HepG2 (cell line): ENCODE data around the gene BFSP1. TPM values are rescaled to one million over a fixed set of nuclear protein-coding genes. Genes with fewer than 3 reads are reported as not detected.
A peak's percentile ranks its signal among the peaks of the same experiment; 100 is the strongest.

Experiments used
- DDIT3 ChIP-seq: sonication (generic); formaldehyde crosslinking; IDR thresholded peaks from 2 replicates; pipeline ENCODE4 v1.4.0; 2020; ENCODE audit warnings: mild to moderate bottlenecking, missing genetic modification reagents
- IRF9 ChIP-seq: sonication (generic); formaldehyde crosslinking; IDR thresholded peaks from 2 replicates; pipeline ENCODE4 v1.8.0; 2022; ENCODE audit warnings: missing genetic modification reagents, mild to moderate bottlenecking, borderline replicate concordance
- MAZ ChIP-seq, 2 experiments: sonication (generic) in 1 of 2; formaldehyde crosslinking in 1 of 2; IDR thresholded peaks; 2 replicates each; pipeline versions ENCODE4 v1.5.0 to v1.6.1; 2012 to 2020; ENCODE audit warnings: low read depth in 2 of 2, mild to moderate bottlenecking in 2 of 2, borderline replicate concordance in 1 of 2, improper control_type of control experiment in 1 of 2, low read length in 1 of 2, missing genetic modification reagents in 1 of 2, moderate library complexity in 1 of 2
- MNT ChIP-seq: fragments of 450-650 bp; IDR thresholded peaks from 2 replicates; pipeline ENCODE4 v1.6.1; 2016
- MYNN ChIP-seq: sonication (generic); formaldehyde crosslinking; IDR thresholded peaks from 2 replicates; pipeline ENCODE4 v1.4.0; 2020; ENCODE audit warnings: mild to moderate bottlenecking, low read depth, missing genetic modification reagents
- RBAK ChIP-seq: sonication (generic); formaldehyde crosslinking; IDR thresholded peaks from 2 replicates; pipeline ENCODE4 v1.5.1; 2020; ENCODE audit warnings: mild to moderate bottlenecking, missing genetic modification reagents
- RXRB ChIP-seq: IDR thresholded peaks from 2 replicates; pipeline ENCODE4 v1.6.1; 2016; ENCODE audit warnings: borderline replicate concordance, missing genetic modification reagents, missing compliant biosample characterization
- SNAPC5 ChIP-seq: sonication (generic); formaldehyde crosslinking; IDR thresholded peaks from 2 replicates; pipeline ENCODE4 v1.8.1; 2023; ENCODE audit warnings: mild to moderate bottlenecking, missing genetic modification reagents, borderline replicate concordance
- TFDP2 ChIP-seq: sonication (generic); formaldehyde crosslinking; IDR thresholded peaks from 2 replicates; pipeline ENCODE4 v1.4.0; 2020; ENCODE audit warnings: missing genetic modification reagents
- TFE3 ChIP-seq: IDR thresholded peaks from 2 replicates; pipeline ENCODE4 v1.6.1; 2016
- THAP11 ChIP-seq: IDR thresholded peaks from 2 replicates; pipeline ENCODE4 v1.6.1; 2016; ENCODE audit warnings: missing biosample characterization, missing genetic modification reagents
- ZBTB7B ChIP-seq: sonication (generic); formaldehyde crosslinking; IDR thresholded peaks from 2 replicates; pipeline ENCODE4 v1.4.0; 2020; ENCODE audit warnings: missing genetic modification reagents
- ZNF205 ChIP-seq: IDR thresholded peaks from 2 replicates; pipeline ENCODE4 v1.6.1; 2018; ENCODE audit warnings: missing biosample characterization, missing genetic modification reagents
- ZNF276 ChIP-seq: sonication (generic); formaldehyde crosslinking; IDR thresholded peaks from 2 replicates; pipeline ENCODE4 v1.4.0; 2020; ENCODE audit warnings: mild to moderate bottlenecking, low read depth, missing genetic modification reagents
- ZNF33A ChIP-seq: sonication (generic); formaldehyde crosslinking; IDR thresholded peaks from 2 replicates; pipeline ENCODE4 v1.5.1; 2020; ENCODE audit warnings: missing genetic modification reagents, mild to moderate bottlenecking, moderate library complexity, borderline replicate concordance
- ZNF512B ChIP-seq: sonication (generic); formaldehyde crosslinking; IDR thresholded peaks from 2 replicates; pipeline ENCODE4 v1.5.1; 2020; ENCODE audit warnings: missing genetic modification reagents, mild to moderate bottlenecking, borderline replicate concordance
- ZSCAN31 ChIP-seq: sonication (generic); formaldehyde crosslinking; IDR thresholded peaks from 2 replicates; pipeline ENCODE4 v1.5.0; 2020; ENCODE audit warnings: low read depth, mild to moderate bottlenecking, missing genetic modification reagents
- polyA plus RNA-seq, 8 experiments: library from polyadenylated mRNA; depleted of rRNA in 3 of 8; stranded (reverse) in 7 of 8; unstranded in 1 of 8; fragments of >200 nt; fragmentation: Illumina TruSeq in 4 of 8; extraction: Trizol in 4 of 8; gene quantifications; 2 replicates each; pipeline versions ENCODE4 v1.2.1 to v1.2.3, GENCODE V29; 2011 to 2016; ENCODE audit warnings: low read depth in 4 of 8, missing spikeins in 1 of 8, mixed read lengths in 1 of 8; ENCODE audit not compliant: insufficient read depth in 1 of 8
- total RNA-seq, 5 experiments: library from RNA; depleted of rRNA; stranded (reverse); fragments of >200 nt; fragmentation: Illumina TruSeq; extraction: Trizol; gene quantifications; 2 replicates each; pipeline ENCODE4 v1.2.3, GENCODE V29; 2016; ENCODE audit warnings: low read depth in 1 of 5

BFSP1 gene
- total and polyA plus RNA-seq, 2 of the 13 experiments (the other 11 are each of a cell fraction or from before 2014, with no cell fraction given) = 0.22 to 0.26 TPM

- TF ChIP-seq ZNF512B (CRISPR knock-in tag) = peak; percentile 98
- TF ChIP-seq RBAK = peak; percentile 46; the same call in 1 of the 2 replicates
- peak; percentile 59; the same call in 1 of the 2 replicates for TF ChIP-seq TFDP2 (CRISPR knock-in tag)
- peak; percentile 68; the same call in 1 of the 2 replicates for TF ChIP-seq ZNF205 (CRISPR knock-in tag)
- TF ChIP-seq RXRB (CRISPR knock-in tag) = peak; percentile 55; the same call in 1 of the 2 replicates
- peak; percentile 37; the same call in 1 of the 2 replicates for TF ChIP-seq MNT
- TF ChIP-seq DDIT3 (CRISPR knock-in tag) = no peak
- peak; percentile 40; the same call in 1 of the 2 replicates for TF ChIP-seq IRF9 (CRISPR knock-in tag)
- 0 out of 2 replicates have a peak, but pooled peaks have one; percentile 78 for TF ChIP-seq ZNF33A (CRISPR knock-in tag)
- TF ChIP-seq ZNF276 (CRISPR knock-in tag) = no peak
- peak; percentile 42; the same call in 1 of the 2 replicates for TF ChIP-seq ZBTB7B
- peak; percentile 88; the same call in 1 of the 2 replicates for TF ChIP-seq MYNN
- no peak for TF ChIP-seq SNAPC5 (CRISPR knock-in tag)
- 0 out of 2 replicates have a peak, but pooled peaks have one; percentile 50 for TF ChIP-seq MAZ (IDR thresholded peaks at IDR 0.05; ENCODE audit: borderline replicate concordance, low read depth, low read length)
- no peak for TF ChIP-seq MAZ (CRISPR knock-in tag; IDR thresholded peaks at IDR 0.05; ENCODE audit: low read depth)
- TF ChIP-seq ZSCAN31 (CRISPR knock-in tag) = peak; percentile 57; the same call in 1 of the 2 replicates
- TF ChIP-seq THAP11 (CRISPR knock-in tag) = peak; percentile 62
- TF ChIP-seq TFE3 (CRISPR knock-in tag) = 0 out of 2 replicates have a peak, but pooled peaks have one; percentile 35
These were observed 5.8 kb upstream of the BFSP1 start (continued) for GRCh38 chr20:17536944-17537444.
